HepG2 (cell line): Measurements from ENCODE around the gene PCGF3. TPM values are rescaled to one million over a fixed set of nuclear protein-coding genes. Genes with fewer than 3 reads are reported as not detected.
"Not testable (repeated sequence)": the region's sequence is repeated elsewhere in the genome, so short reads cannot be mapped to it uniquely, and the experiment has no call there.

Experiments used
- ATAC-seq: fragments of 200-7000 bp; cut with Tn5 transposase; 3 replicates; pipeline ENCODE4 v1.9.1; 2020; ENCODE audit warnings: mild to moderate bottlenecking, moderate library complexity
- BruUV-seq: library from RNA; stranded (reverse); fragments of 400-500 nt; replicated peaks from 2 replicates; lab custom pipeline; 2021; lab: Mats Ljungman, UMichigan
- CTCF ChIA-PET: fragments of 300-600 bp; formaldehyde crosslinking; extraction: SDS; loops from one replicate; lab custom pipeline; 2021; ENCODE audit warnings: low total read pairs, inconsistent platforms, low intra/inter-chr PET ratio; lab: Yijun Ruan, JAX
- POLR2A ChIA-PET: fragments of 350-600 bp; sonication (Branson Sonifier 250); formaldehyde crosslinking; loops from one replicate; lab custom pipeline; 2020; ENCODE audit warnings: antibody characterized with exemption, inconsistent platforms; lab: Yijun Ruan, JAX
- DNase-seq: peaks from one replicate; pipeline ENCODE4 v3.0.0-alpha.2; 2015; ENCODE audit warnings: low spot score
- FAIRE-seq: peaks from 3 replicates; lab custom pipeline; 2011; peaks lifted over from hg19 to GRCh38; lab: Jason Lieb, UNC
- H2AFZ ChIP-seq: one replicate; pipeline ENCODE4 v1.6.1; 2011; ENCODE audit warnings: low read length, inconsistent platforms
- H3K27ac ChIP-seq: fragments of 300-600 bp; 3 replicates; pipeline ENCODE4 v1.8.0; 2011; ENCODE audit warnings: mixed run types, mild to moderate bottlenecking, mixed read lengths, low read length, inconsistent platforms; ENCODE audit not compliant: insufficient read depth; ENCODE audit errors: extremely low read length
- H3K27me3 ChIP-seq, 2 experiments: fragments of 200-600 bp in 1 of 2; 2 replicates in 1 of 2; 3 replicates in 1 of 2; pipeline versions ENCODE4 v1.6.0 to v1.8.0; 2011; ENCODE audit warnings: low read length in 2 of 2, mild to moderate bottlenecking in 2 of 2, moderate library complexity in 2 of 2, inconsistent platforms in 1 of 2; ENCODE audit not compliant: insufficient read depth in 2 of 2, control insufficient read depth in 1 of 2
- H3K36me3 ChIP-seq, 2 experiments: fragments of 200-600 bp in 1 of 2; replicated peaks in 1 of 2; 2 replicates in 1 of 2; 3 replicates in 1 of 2; pipeline versions ENCODE4 v1.5.1 to v1.8.0; 2011; ENCODE audit warnings: low read length in 2 of 2, inconsistent platforms in 1 of 2; ENCODE audit not compliant: insufficient read depth in 2 of 2, control insufficient read depth in 1 of 2
- H3K4me1 ChIP-seq: 2 replicates; pipeline ENCODE4 v1.5.1; 2012; ENCODE audit warnings: low read length, inconsistent platforms; ENCODE audit not compliant: insufficient read depth
- H3K4me2 ChIP-seq: 2 replicates; pipeline ENCODE4 v1.6.0; 2011; ENCODE audit warnings: low read depth, low read length, inconsistent platforms
- H3K4me3 ChIP-seq, 3 experiments: fragments of 200-600 bp in 1 of 3; sonication (generic), shearing (Covaris generic) in 1 of 3; replicated peaks in 1 of 3; 2 replicates each; pipeline ENCODE4 v1.5.1; 2011 to 2016; ENCODE audit warnings: low read length in 3 of 3, inconsistent platforms in 2 of 3, low read depth in 2 of 3, mild to moderate bottlenecking in 2 of 3, control low read depth in 1 of 3, mixed read lengths in 1 of 3; ENCODE audit not compliant: insufficient read depth in 1 of 3
- H3K79me2 ChIP-seq: one replicate; pipeline ENCODE4 v1.6.1; 2011; ENCODE audit warnings: low read length, inconsistent platforms; ENCODE audit not compliant: insufficient read depth
- H3K9ac ChIP-seq: 2 replicates; pipeline ENCODE4 v1.6.0; 2011; ENCODE audit warnings: mild to moderate bottlenecking, low read depth, low read length, inconsistent platforms; ENCODE audit not compliant: insufficient read depth
- H3K9me3 ChIP-seq: 2 replicates; pipeline ENCODE4 v1.5.1; 2012; ENCODE audit warnings: mild to moderate bottlenecking, low read length
- H4K20me1 ChIP-seq: 2 replicates; pipeline ENCODE4 v1.6.0; 2011; ENCODE audit warnings: inconsistent platforms, mild to moderate bottlenecking, low read length, moderate library complexity; ENCODE audit not compliant: insufficient read depth
- AGO2 ChIP-seq: fragments of 200-400 bp; formaldehyde crosslinking; optimal IDR thresholded peaks from 2 replicates; pipeline ENCODE3; 2017; ENCODE audit warnings: mild to moderate bottlenecking, low read depth, low read length, moderate library complexity
- HES4 ChIP-seq: sonication (generic); formaldehyde crosslinking; IDR thresholded peaks from 2 replicates; pipeline ENCODE4 v1.9.0; 2021; ENCODE audit warnings: mild to moderate bottlenecking, missing genetic modification reagents, borderline replicate concordance
- KLF15 ChIP-seq: sonication (generic); formaldehyde crosslinking; IDR thresholded peaks from 2 replicates; pipeline ENCODE4 v1.8.1; 2023; ENCODE audit warnings: borderline replicate concordance, mild to moderate bottlenecking, inconsistent platforms, missing genetic modification reagents, mixed read lengths
- MYC ChIP-seq: sonication (generic); formaldehyde crosslinking; IDR thresholded peaks from 2 replicates; pipeline ENCODE4 v1.9.0; 2021; ENCODE audit warnings: missing genetic modification reagents, borderline replicate concordance
- PHF8 ChIP-seq: sonication (generic); formaldehyde crosslinking; IDR thresholded peaks from 2 replicates; pipeline ENCODE4 v1.5.0; 2020; ENCODE audit warnings: missing genetic modification reagents
- SRY ChIP-seq: sonication (generic); formaldehyde crosslinking; IDR thresholded peaks from 2 replicates; pipeline ENCODE4 v1.8.0; 2022; ENCODE audit warnings: mild to moderate bottlenecking, missing genetic modification reagents
- ZFP91 ChIP-seq: sonication (generic); formaldehyde crosslinking; IDR thresholded peaks from 2 replicates; pipeline ENCODE4 v1.9.0; 2022; ENCODE audit warnings: missing genetic modification reagents, mild to moderate bottlenecking, borderline replicate concordance
- ZNF563 ChIP-seq: sonication (generic); formaldehyde crosslinking; IDR thresholded peaks from 2 replicates; pipeline ENCODE4 v1.8.0; 2022; ENCODE audit warnings: mild to moderate bottlenecking, moderate library complexity, missing genetic modification reagents
- ZNF83 ChIP-seq: sonication (generic); formaldehyde crosslinking; IDR thresholded peaks from 2 replicates; pipeline ENCODE4 v1.4.0; 2020; ENCODE audit warnings: missing genetic modification reagents, mild to moderate bottlenecking, borderline replicate concordance
- WGBS: methylation state at CpG from one replicate; pipeline ENCODE4 v1.1.6; 2017; ENCODE audit warnings: low lambda C conversion rate; 5-methylcytosine and 5-hydroxymethylcytosine counted together
- in situ Hi-C: cut with HindIII; loops from 2 replicates; pipeline ENCODE4 v1.10.0; 2017; ENCODE audit warnings: low pct_unique_long_range_greater_than_20kb; ENCODE audit not compliant: extremely low pct_ligation_motif_present
- intact Hi-C: fragments of 100-400 bp; cut with micrococcal nuclease; formaldehyde crosslinking; loops from one replicate; pipeline ENCODE4 v1.10.0; 2022; ENCODE audit not compliant: unreplicated experiment
- polyA plus RNA-seq, 8 experiments: library from polyadenylated mRNA; depleted of rRNA in 3 of 8; stranded (reverse) in 7 of 8; unstranded in 1 of 8; fragments of >200 nt; fragmentation: Illumina TruSeq in 4 of 8; extraction: Trizol in 4 of 8; gene quantifications; 2 replicates each; pipeline versions ENCODE4 v1.2.1 to v1.2.3, GENCODE V29; 2011 to 2016; ENCODE audit warnings: low read depth in 4 of 8, missing spikeins in 1 of 8, mixed read lengths in 1 of 8; ENCODE audit not compliant: insufficient read depth in 1 of 8
- total RNA-seq, 5 experiments: library from RNA; depleted of rRNA; stranded (reverse); fragments of >200 nt; fragmentation: Illumina TruSeq; extraction: Trizol; gene quantifications; 2 replicates each; pipeline ENCODE4 v1.2.3, GENCODE V29; 2016; ENCODE audit warnings: low read depth in 1 of 5
- TF ChIP-seq, protein P1 (sequence below): IDR thresholded peaks from 2 replicates; pipeline ENCODE4 v1.6.1; 2016; ENCODE audit warnings: low read depth, control low read depth
- TF ChIP-seq, protein P2 (sequence below): sonication (generic); formaldehyde crosslinking; IDR thresholded peaks from 2 replicates; pipeline ENCODE4 v1.5.1; 2020; ENCODE audit warnings: mild to moderate bottlenecking, missing genetic modification reagents, moderate library complexity
- TF ChIP-seq, protein P3 (sequence below): sonication (generic); formaldehyde crosslinking; IDR thresholded peaks from 2 replicates; pipeline ENCODE4 v1.4.0; 2020; ENCODE audit warnings: mild to moderate bottlenecking, missing genetic modification reagents

PCGF3 gene
- total and polyA plus RNA-seq, 2 of the 13 experiments (the other 11 are each of a cell fraction or from before 2014, with no cell fraction given), result 28.6 to 66.2 TPM

- ATAC-seq, intact Hi-C loops, H2AFZ ChIP-seq, DNase-seq, FAIRE-seq, CTCF ChIA-PET, H3K9me3 ChIP-seq, in situ Hi-C loops, H3K36me3 ChIP-seq, POLR2A ChIA-PET: not testable (repeated sequence)
- Histone ChIP-seq H3K4me1 (peaks cover 58% of the 10 kb centered on the region), H4K20me1 (peaks cover 32% of the 10 kb centered on the region), H3K79me2 (peaks cover 44% of the 10 kb centered on the region), H3K27ac (peak overlapping the region; percentile 75), H3K4me2 (peak overlapping the region; percentile 72), H3K4me3 (peak overlapping the region; percentile 89 to 93 (median 92)), H3K9ac (peak overlapping the region; percentile 99), H3K27me3 (peaks cover 3 to 12% of the 10 kb centered on the region in 2 experiments; a peak in 2 of 5 replicates)
- WGBS, result 20% methylated on average over 1 of the region's 21 CpGs
- BruUV-seq, result TSS peak; percentile 33
- peak; percentile 74 for TF ChIP-seq AGO2
- TF ChIP-seq ZFP91 (CRISPR knock-in tag), result 0 out of 2 replicates have a peak, but pooled peaks have one; percentile 13
- 0 out of 2 replicates have a peak, but pooled peaks have one; percentile 35 for TF ChIP-seq SRY
- 0 out of 2 replicates have a peak, but pooled peaks have one; percentile 51 for TF ChIP-seq ZNF563 (CRISPR knock-in tag)
- TF ChIP-seq, protein P1, sequence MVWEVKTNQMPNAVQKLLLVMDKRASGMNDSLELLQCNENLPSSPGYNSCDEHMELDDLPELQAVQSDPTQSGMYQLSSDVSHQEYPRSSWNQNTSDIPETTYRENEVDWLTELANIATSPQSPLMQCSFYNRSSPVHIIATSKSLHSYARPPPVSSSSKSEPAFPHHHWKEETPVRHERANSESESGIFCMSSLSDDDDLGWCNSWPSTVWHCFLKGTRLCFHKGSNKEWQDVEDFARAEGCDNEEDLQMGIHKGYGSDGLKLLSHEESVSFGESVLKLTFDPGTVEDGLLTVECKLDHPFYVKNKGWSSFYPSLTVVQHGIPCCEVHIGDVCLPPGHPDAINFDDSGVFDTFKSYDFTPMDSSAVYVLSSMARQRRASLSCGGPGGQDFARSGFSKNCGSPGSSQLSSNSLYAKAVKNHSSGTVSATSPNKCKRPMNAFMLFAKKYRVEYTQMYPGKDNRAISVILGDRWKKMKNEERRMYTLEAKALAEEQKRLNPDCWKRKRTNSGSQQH (CRISPR knock-in tag), result peak; percentile 7; the same call in 1 of the 2 replicates
- TF ChIP-seq ZNF83 (CRISPR knock-in tag), result 0 out of 2 replicates have a peak, but pooled peaks have one; percentile 18
- TF ChIP-seq, protein P2, sequence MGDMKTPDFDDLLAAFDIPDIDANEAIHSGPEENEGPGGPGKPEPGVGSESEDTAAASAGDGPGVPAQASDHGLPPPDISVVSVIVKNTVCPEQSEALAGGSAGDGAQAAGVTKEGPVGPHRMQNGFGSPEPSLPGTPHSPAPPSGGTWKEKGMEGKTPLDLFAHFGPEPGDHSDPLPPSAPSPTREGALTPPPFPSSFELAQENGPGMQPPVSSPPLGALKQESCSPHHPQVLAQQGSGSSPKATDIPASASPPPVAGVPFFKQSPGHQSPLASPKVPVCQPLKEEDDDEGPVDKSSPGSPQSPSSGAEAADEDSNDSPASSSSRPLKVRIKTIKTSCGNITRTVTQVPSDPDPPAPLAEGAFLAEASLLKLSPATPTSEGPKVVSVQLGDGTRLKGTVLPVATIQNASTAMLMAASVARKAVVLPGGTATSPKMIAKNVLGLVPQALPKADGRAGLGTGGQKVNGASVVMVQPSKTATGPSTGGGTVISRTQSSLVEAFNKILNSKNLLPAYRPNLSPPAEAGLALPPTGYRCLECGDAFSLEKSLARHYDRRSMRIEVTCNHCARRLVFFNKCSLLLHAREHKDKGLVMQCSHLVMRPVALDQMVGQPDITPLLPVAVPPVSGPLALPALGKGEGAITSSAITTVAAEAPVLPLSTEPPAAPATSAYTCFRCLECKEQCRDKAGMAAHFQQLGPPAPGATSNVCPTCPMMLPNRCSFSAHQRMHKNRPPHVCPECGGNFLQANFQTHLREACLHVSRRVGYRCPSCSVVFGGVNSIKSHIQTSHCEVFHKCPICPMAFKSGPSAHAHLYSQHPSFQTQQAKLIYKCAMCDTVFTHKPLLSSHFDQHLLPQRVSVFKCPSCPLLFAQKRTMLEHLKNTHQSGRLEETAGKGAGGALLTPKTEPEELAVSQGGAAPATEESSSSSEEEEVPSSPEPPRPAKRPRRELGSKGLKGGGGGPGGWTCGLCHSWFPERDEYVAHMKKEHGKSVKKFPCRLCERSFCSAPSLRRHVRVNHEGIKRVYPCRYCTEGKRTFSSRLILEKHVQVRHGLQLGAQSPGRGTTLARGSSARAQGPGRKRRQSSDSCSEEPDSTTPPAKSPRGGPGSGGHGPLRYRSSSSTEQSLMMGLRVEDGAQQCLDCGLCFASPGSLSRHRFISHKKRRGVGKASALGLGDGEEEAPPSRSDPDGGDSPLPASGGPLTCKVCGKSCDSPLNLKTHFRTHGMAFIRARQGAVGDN, result peak; percentile 3; the same call in 1 of the 2 replicates
- TF ChIP-seq, protein P3, sequence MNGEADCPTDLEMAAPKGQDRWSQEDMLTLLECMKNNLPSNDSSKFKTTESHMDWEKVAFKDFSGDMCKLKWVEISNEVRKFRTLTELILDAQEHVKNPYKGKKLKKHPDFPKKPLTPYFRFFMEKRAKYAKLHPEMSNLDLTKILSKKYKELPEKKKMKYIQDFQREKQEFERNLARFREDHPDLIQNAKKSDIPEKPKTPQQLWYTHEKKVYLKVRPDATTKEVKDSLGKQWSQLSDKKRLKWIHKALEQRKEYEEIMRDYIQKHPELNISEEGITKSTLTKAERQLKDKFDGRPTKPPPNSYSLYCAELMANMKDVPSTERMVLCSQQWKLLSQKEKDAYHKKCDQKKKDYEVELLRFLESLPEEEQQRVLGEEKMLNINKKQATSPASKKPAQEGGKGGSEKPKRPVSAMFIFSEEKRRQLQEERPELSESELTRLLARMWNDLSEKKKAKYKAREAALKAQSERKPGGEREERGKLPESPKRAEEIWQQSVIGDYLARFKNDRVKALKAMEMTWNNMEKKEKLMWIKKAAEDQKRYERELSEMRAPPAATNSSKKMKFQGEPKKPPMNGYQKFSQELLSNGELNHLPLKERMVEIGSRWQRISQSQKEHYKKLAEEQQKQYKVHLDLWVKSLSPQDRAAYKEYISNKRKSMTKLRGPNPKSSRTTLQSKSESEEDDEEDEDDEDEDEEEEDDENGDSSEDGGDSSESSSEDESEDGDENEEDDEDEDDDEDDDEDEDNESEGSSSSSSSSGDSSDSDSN (CRISPR knock-in tag), result 0 out of 2 replicates have a peak, but pooled peaks have one; percentile 24
- TF ChIP-seq PHF8 (CRISPR knock-in tag), result peak; percentile 6; the same call in 1 of the 2 replicates
- TF ChIP-seq HES4 (CRISPR knock-in tag), result peak; percentile 80; the same call in 1 of the 2 replicates
- TF ChIP-seq KLF15 (CRISPR knock-in tag), result 0 out of 2 replicates have a peak, but pooled peaks have one; percentile 50
- peak; percentile 4; the same call in 1 of the 2 replicates for TF ChIP-seq MYC (CRISPR knock-in tag)
Observed at GRCh38 chr4:706083-706633, 526 bp downstream of the PCGF3 start.
